Measurements from ENCODE around the gene ARFGEF3.

Gene ARFGEF3

DNA sequence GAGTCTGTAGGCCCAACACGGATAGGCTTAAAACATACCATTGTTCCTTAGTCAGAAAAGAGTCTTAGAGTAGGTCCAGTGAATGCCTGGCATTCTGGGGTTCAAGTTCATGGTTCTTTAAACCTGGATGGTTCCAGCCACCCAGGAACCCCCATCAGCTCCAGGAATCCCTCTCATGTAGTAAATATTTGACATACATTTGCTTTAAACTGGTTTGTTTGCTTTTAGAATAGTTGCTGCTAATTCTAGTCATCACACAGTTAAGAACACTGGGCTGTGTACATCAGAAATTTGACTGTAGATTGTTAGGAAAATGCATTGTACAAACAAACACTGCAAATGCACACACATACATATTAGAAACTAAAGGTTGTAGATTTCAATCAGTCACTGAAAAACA is 87.1 kb downstream of the ARFGEF3 start:
- no peaks in the 10 kb centered on the region for H3K4me1 ChIP-seq (ENCODE audit: control insufficient read depth, insufficient read depth, low read length)
- H3K36me3 ChIP-seq (ENCODE audit: control insufficient read depth, insufficient read depth, low read length) = no peaks in the 10 kb centered on the region
- no peak overlapping the region for H3K4me3 ChIP-seq (ENCODE audit: low read depth, low read length)
- no peak overlapping the region for H3K9ac ChIP-seq (ENCODE audit: low read depth, low read length)
- no peaks in the 10 kb centered on the region for H3K9me3 ChIP-seq (ENCODE audit: control insufficient read depth, insufficient read depth, low read length)
- no peaks in the 10 kb centered on the region for H3K27me3 ChIP-seq (ENCODE audit: control insufficient read depth, insufficient read depth, low read length)

DNA sequence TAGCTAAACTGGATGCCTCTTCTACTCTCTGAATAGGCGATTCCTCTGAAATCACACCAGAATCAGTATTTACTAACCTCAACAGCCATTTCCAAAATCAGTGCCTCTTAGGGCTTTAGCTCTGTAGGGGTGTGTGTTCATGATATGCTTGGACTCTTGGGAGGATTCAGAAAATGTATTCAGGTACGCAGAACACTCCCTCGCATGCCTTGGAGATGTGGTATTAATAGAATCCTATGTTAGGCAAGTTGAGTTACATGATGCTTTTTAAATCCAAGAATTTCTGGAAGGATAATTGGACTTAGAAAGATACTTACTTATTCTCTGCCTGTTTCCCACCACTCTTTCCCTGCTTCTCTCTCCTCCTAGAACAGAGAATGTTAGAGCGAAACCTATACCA is 88.3 kb downstream of the ARFGEF3 start:
- H3K36me3 ChIP-seq (ENCODE audit: control insufficient read depth, insufficient read depth, low read length) = no peaks in the 10 kb centered on the region
- no peak overlapping the region for H3K4me3 ChIP-seq (ENCODE audit: low read depth, low read length)
- H3K9ac ChIP-seq (ENCODE audit: low read depth, low read length) = no peak overlapping the region
- no peaks in the 10 kb centered on the region for H3K4me1 ChIP-seq (ENCODE audit: control insufficient read depth, insufficient read depth, low read length)
- H3K9me3 ChIP-seq (ENCODE audit: control insufficient read depth, insufficient read depth, low read length) = no peaks in the 10 kb centered on the region
- H3K27me3 ChIP-seq (ENCODE audit: control insufficient read depth, insufficient read depth, low read length) = no peaks in the 10 kb centered on the region

DNA sequence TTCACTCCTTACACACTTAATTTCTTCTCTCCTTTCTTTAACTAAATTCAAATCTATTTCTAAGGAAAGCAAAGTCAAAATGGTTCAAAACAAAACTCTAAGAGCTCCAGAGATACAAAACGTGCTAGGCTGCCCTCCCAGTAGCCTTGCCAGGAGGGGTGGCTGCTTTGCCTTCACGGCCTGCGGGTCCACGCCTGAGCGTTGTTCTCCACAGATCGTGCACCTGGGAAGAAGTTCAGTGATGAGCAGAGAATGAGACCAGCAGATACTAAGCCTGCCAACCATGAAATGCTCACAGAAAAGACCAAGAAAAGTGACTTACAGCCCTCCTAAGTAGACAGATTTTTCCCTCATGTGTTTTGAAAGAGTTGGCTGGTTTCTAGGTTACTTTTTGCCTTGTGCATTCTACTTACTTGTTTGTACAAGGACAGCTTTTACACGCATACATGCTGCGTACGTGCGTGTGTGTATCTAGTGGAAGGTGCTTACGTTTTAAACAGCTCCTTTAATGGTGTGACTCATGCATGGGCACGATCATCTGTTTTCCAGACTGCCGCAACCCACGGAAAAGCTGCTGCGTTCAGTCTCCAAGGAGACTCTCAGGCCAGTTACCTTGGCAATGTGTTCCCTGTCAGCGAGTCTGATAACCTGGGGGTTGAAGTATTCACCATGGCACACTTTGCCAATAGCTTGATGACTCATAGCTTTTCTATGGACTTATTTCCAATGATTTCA is 88.9 kb downstream of the ARFGEF3 start:
- Histone ChIP-seq H3K4me3 (ENCODE audit: low read depth, low read length) (no peak overlapping the region), H3K9me3 (ENCODE audit: control insufficient read depth, insufficient read depth, low read length) (no peaks in the 10 kb centered on the region), H3K36me3 (ENCODE audit: control insufficient read depth, insufficient read depth, low read length) (no peaks in the 10 kb centered on the region), H3K4me1 (ENCODE audit: control insufficient read depth, insufficient read depth, low read length) (no peaks in the 10 kb centered on the region), H3K9ac (ENCODE audit: low read depth, low read length) (no peak overlapping the region), H3K27me3 (ENCODE audit: control insufficient read depth, insufficient read depth, low read length) (no peaks in the 10 kb centered on the region)

DNA sequence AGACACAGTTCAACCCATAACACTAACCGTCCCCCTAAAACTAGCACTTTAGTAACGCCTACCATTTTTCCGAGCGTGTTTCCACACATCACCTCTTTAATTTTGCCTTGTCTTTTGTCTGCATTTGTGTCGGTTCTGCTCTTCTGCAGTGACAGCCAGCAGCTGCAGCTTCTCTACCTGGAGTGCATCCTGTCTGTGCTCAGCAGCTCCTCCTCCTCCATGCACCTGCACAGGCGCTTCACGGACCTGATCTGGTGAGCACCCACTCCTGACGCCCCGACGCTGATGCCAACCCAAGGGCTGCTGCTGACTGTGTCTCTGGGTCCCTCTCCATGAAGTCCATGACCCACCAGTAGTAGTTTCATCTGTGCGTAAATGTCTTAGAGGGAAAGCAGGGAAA is 92.0 kb downstream of the ARFGEF3 start:
- Histone ChIP-seq H3K9me3 (ENCODE audit: control insufficient read depth, insufficient read depth, low read length) (no peaks in the 10 kb centered on the region), H3K4me1 (ENCODE audit: control insufficient read depth, insufficient read depth, low read length) (no peaks in the 10 kb centered on the region), H3K27me3 (ENCODE audit: control insufficient read depth, insufficient read depth, low read length) (no peaks in the 10 kb centered on the region), H3K9ac (ENCODE audit: low read depth, low read length) (no peak overlapping the region), H3K4me3 (ENCODE audit: low read depth, low read length) (no peak overlapping the region), H3K36me3 (ENCODE audit: control insufficient read depth, insufficient read depth, low read length) (no peaks in the 10 kb centered on the region)

DNA sequence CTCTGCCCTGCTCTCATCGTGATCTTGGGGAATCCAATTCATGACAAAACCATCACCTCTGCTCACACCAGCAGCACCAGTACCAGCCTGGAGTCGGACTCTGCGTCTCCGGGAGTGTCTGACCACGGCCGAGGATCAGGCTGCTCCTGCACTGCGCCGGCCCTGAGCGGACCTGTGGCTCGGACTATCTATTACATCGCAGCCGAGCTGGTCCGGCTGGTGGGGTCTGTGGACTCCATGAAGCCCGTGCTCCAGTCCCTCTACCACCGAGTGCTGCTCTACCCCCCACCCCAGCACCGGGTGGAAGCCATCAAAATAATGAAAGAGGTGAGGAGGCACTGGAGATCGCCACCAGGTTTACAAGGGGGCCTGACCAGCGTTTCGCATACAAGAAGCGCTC is 93.7 kb downstream of the ARFGEF3 start:
- no peak overlapping the region for H3K4me3 ChIP-seq (ENCODE audit: low read depth, low read length)
- H3K9ac ChIP-seq (ENCODE audit: low read depth, low read length) = no peak overlapping the region
- no peaks in the 10 kb centered on the region for H3K27me3 ChIP-seq (ENCODE audit: control insufficient read depth, insufficient read depth, low read length)
- H3K4me1 ChIP-seq (ENCODE audit: control insufficient read depth, insufficient read depth, low read length) = no peaks in the 10 kb centered on the region
- no peaks in the 10 kb centered on the region for H3K36me3 ChIP-seq (ENCODE audit: control insufficient read depth, insufficient read depth, low read length)
- H3K9me3 ChIP-seq (ENCODE audit: control insufficient read depth, insufficient read depth, low read length) = no peaks in the 10 kb centered on the region

DNA sequence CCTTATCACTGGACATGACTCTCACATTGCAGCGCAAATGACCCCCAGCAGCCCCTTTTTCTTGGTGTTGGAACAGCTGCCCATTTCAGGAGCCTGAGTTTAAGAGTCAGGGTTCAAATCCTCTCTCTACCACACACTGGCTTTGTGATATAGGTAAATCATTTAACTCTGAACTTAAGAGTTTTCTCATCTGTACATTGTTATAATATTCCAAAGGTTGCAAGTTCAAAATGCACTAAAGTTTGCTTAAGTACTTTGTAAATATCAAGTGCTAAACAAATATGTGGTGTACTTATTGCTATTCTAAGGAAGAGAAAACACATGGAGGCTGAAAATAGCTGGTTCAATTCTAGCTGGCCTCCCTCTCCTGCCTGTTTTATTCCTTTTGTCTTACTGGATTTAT is 95.9 kb downstream of the ARFGEF3 start:
- Histone ChIP-seq H3K27me3 (ENCODE audit: control insufficient read depth, insufficient read depth, low read length) (no peaks in the 10 kb centered on the region), H3K9ac (ENCODE audit: low read depth, low read length) (no peak overlapping the region), H3K4me3 (ENCODE audit: low read depth, low read length) (no peak overlapping the region), H3K9me3 (ENCODE audit: control insufficient read depth, insufficient read depth, low read length) (no peaks in the 10 kb centered on the region), H3K4me1 (ENCODE audit: control insufficient read depth, insufficient read depth, low read length) (no peaks in the 10 kb centered on the region), H3K36me3 (ENCODE audit: control insufficient read depth, insufficient read depth, low read length) (no peaks in the 10 kb centered on the region)

DNA sequence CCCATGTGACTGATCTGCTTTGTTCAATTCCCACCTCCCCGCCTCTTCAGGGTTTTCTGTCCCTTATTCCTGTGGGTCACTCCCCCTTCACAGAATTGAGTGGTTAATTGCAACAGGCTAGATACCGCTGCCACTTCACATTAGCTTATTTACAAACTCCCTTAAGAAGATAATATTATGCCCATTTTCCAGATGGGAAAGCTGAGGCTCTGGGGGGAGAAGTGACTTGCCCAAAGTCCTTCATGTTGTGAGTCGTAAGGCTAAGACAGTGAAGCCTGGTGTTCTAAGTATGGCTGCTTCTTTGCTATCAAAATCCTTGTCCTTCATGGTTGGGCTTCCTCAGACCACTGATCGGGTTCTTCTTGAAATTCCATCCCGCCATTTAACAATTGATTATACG is 96.5 kb downstream of the ARFGEF3 start:
- no peaks in the 10 kb centered on the region for H3K36me3 ChIP-seq (ENCODE audit: control insufficient read depth, insufficient read depth, low read length)
- H3K4me1 ChIP-seq (ENCODE audit: control insufficient read depth, insufficient read depth, low read length) = no peaks in the 10 kb centered on the region
- H3K27me3 ChIP-seq (ENCODE audit: control insufficient read depth, insufficient read depth, low read length) = no peaks in the 10 kb centered on the region
- no peaks in the 10 kb centered on the region for H3K9me3 ChIP-seq (ENCODE audit: control insufficient read depth, insufficient read depth, low read length)
- H3K9ac ChIP-seq (ENCODE audit: low read depth, low read length) = no peak overlapping the region
- H3K4me3 ChIP-seq (ENCODE audit: low read depth, low read length) = no peak overlapping the region

DNA sequence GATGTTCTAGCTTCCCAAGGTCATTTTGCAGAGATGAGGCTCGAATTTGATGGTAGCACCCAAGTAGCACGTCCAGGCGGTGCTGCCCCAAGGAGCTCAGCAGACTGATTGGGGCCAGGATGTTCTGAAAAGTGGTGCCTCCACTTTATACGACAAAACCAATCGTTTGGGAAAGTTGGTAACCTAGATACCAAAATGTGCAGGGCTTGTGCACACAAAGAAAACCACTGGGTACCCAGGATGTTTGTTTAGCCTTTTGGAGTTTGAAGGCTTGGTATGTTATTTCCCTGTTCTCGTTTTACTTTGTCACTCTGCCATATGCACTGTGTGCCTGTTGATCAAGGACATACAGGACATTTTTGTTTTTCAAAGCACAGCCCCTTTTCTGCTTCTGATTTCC is 97.3 kb downstream of the ARFGEF3 start:
- no peaks in the 10 kb centered on the region for H3K4me1 ChIP-seq (ENCODE audit: control insufficient read depth, insufficient read depth, low read length)
- H3K36me3 ChIP-seq (ENCODE audit: control insufficient read depth, insufficient read depth, low read length) = no peaks in the 10 kb centered on the region
- H3K9ac ChIP-seq (ENCODE audit: low read depth, low read length) = no peak overlapping the region
- H3K27me3 ChIP-seq (ENCODE audit: control insufficient read depth, insufficient read depth, low read length) = no peaks in the 10 kb centered on the region
- H3K4me3 ChIP-seq (ENCODE audit: low read depth, low read length) = no peak overlapping the region
- H3K9me3 ChIP-seq (ENCODE audit: control insufficient read depth, insufficient read depth, low read length) = no peaks in the 10 kb centered on the region

DNA sequence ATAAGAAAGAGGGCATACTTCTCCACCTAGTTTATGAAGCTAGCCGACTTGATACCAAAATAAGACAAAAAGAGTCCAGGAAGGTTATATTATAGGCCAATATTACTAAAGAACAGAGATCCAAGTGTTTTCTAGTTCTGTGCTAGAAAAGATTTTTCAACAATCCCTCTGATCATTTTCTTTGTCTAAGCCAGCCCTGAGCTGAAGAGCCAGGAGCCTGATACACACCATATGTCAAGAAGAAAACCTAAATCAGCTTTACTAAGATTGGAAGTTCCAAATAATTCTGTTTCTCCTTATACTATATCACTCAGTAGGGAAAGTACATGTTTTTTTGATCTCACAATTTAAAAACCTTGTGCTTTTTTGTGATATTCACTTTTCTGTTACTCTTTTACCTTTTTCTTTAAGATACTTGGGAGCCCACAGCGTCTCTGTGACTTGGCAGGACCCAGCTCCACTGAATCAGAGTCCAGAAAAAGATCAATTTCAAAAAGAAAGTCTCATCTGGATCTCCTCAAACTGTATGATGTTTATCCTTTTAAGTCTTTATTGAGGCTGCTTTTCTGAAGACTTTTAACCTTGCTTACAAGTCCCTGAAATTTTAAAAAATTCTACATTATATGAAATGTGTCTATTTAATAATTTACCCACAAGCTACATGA is 99.5 kb downstream of the ARFGEF3 start:
- Histone ChIP-seq H3K4me3 (ENCODE audit: low read depth, low read length) (no peak overlapping the region), H3K9ac (ENCODE audit: low read depth, low read length) (no peak overlapping the region), H3K4me1 (ENCODE audit: control insufficient read depth, insufficient read depth, low read length) (no peaks in the 10 kb centered on the region), H3K9me3 (ENCODE audit: control insufficient read depth, insufficient read depth, low read length) (no peaks in the 10 kb centered on the region), H3K36me3 (ENCODE audit: control insufficient read depth, insufficient read depth, low read length) (no peaks in the 10 kb centered on the region), H3K27me3 (ENCODE audit: control insufficient read depth, insufficient read depth, low read length) (no peaks in the 10 kb centered on the region)

DNA sequence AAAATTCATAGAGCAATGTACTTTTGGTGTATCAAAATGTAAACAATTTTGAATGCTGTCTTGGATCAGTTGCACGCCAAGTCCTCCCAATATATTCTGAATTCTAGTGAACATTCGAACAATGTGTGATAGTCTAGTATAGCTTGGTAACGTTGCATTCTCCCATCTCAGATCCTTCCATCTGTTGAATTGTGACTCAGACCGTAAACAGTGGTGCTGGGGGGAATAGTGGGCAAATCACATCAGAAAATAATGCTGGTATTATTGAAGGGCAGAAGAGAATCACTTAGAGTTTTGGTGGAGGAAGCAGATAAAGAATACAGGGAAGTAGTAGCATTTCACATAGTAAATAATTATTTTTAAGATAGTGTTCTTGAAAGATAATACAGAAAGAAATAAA is 102.2 kb downstream of the ARFGEF3 start:
- no peaks in the 10 kb centered on the region for H3K9me3 ChIP-seq (ENCODE audit: control insufficient read depth, insufficient read depth, low read length)
- no peak overlapping the region for H3K4me3 ChIP-seq (ENCODE audit: low read depth, low read length)
- no peaks in the 10 kb centered on the region for H3K36me3 ChIP-seq (ENCODE audit: control insufficient read depth, insufficient read depth, low read length)
- no peaks in the 10 kb centered on the region for H3K4me1 ChIP-seq (ENCODE audit: control insufficient read depth, insufficient read depth, low read length)
- no peak overlapping the region for H3K9ac ChIP-seq (ENCODE audit: low read depth, low read length)
- no peaks in the 10 kb centered on the region for H3K27me3 ChIP-seq (ENCODE audit: control insufficient read depth, insufficient read depth, low read length)

DNA sequence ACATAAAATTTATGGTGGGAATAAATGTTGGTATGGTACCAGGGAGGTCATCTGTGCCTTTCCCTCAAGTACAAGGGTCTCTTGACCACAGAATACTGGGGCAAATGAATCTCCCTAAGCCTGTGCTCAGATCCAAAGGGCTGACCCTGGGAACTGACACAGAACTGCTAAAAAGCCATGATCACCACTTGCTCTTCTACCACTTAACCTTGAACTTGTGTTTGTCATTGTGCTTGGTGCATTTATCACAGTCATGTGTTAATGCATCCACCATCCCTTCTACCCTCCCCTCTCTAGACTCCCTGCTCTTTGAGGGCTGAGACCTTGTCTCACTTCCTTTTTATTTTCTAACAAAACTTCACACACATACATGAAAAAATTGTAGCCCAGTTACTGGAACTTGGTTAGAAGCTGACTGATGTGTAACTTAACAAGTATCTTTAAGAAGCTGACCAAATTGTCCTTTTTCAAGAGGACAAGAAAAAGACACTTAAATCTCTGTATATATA is 102.7 kb downstream of the ARFGEF3 start:
- no peak overlapping the region for H3K9ac ChIP-seq (ENCODE audit: low read depth, low read length)
- no peaks in the 10 kb centered on the region for H3K27me3 ChIP-seq (ENCODE audit: control insufficient read depth, insufficient read depth, low read length)
- H3K4me1 ChIP-seq (ENCODE audit: control insufficient read depth, insufficient read depth, low read length) = no peaks in the 10 kb centered on the region
- no peaks in the 10 kb centered on the region for H3K36me3 ChIP-seq (ENCODE audit: control insufficient read depth, insufficient read depth, low read length)
- H3K4me3 ChIP-seq (ENCODE audit: low read depth, low read length) = no peak overlapping the region
- H3K9me3 ChIP-seq (ENCODE audit: control insufficient read depth, insufficient read depth, low read length) = no peaks in the 10 kb centered on the region

DNA sequence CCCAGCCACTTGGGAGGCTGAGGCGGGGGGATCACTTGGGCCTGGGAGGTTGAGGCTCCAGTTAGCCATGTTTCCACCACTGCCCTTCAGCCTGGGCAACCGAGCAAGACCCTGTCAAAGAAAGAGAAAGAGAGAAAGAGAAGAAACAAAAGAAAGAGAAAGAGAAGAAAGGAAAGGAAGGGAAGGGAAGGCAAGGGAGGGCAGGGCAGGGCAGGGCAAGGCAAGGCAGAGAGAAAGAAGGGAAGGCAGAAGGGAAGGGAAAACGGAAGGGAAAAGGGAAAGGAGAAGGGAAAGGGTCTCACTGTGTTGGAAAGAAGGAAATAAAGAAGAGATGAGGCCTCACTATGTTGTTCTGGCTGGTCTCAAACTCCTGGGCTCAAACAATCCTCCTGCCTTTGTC is 104.4 kb downstream of the ARFGEF3 start:
- H3K36me3 ChIP-seq (ENCODE audit: control insufficient read depth, insufficient read depth, low read length) = no peaks in the 10 kb centered on the region
- H3K9me3 ChIP-seq (ENCODE audit: control insufficient read depth, insufficient read depth, low read length) = no peaks in the 10 kb centered on the region
- no peak overlapping the region for H3K4me3 ChIP-seq (ENCODE audit: low read depth, low read length)
- H3K9ac ChIP-seq (ENCODE audit: low read depth, low read length) = no peak overlapping the region
- no peaks in the 10 kb centered on the region for H3K4me1 ChIP-seq (ENCODE audit: control insufficient read depth, insufficient read depth, low read length)
- H3K27me3 ChIP-seq (ENCODE audit: control insufficient read depth, insufficient read depth, low read length) = no peaks in the 10 kb centered on the region
